Endothelial cell (in vitro differentiated cells): Measurements from ENCODE around the gene MEP1A. TPM values are rescaled to one million over a fixed set of nuclear protein-coding genes. Genes with fewer than 3 reads are reported as not detected.

Experiments used
- DNase-seq: peaks from one replicate; pipeline ENCODE4 v3.0.0; 2021; ENCODE audit warnings: low spot score
- H3K27ac Mint-ChIP-seq: one replicate; pipeline ENCODE4 v1.8.0; 2021; ENCODE audit warnings: mixed read lengths, inconsistent platforms; ENCODE audit not compliant: unreplicated experiment
- H3K27me3 Mint-ChIP-seq: one replicate; pipeline ENCODE4 v1.8.0; 2021; ENCODE audit warnings: mild to moderate bottlenecking, moderate library complexity, mixed read lengths, inconsistent platforms; ENCODE audit not compliant: unreplicated experiment
- H3K36me3 Mint-ChIP-seq: one replicate; pipeline ENCODE4 v1.8.0; 2021; ENCODE audit warnings: mild to moderate bottlenecking, low read depth, mixed read lengths, inconsistent platforms; ENCODE audit not compliant: unreplicated experiment
- H3K4me1 Mint-ChIP-seq: one replicate; pipeline ENCODE4 v1.8.0; 2021; ENCODE audit warnings: mild to moderate bottlenecking, mixed read lengths, inconsistent platforms; ENCODE audit not compliant: unreplicated experiment
- H3K4me3 Mint-ChIP-seq: one replicate; pipeline ENCODE4 v1.8.0; 2021; ENCODE audit warnings: mild to moderate bottlenecking, mixed read lengths, inconsistent platforms; ENCODE audit not compliant: unreplicated experiment
- H3K9me3 Mint-ChIP-seq: one replicate; pipeline ENCODE4 v1.8.0; 2021; ENCODE audit warnings: mixed read lengths, inconsistent platforms; ENCODE audit not compliant: unreplicated experiment
- CTCF ChIP-seq: fragments of 200-600 bp; sonication (generic); IDR thresholded peaks from one replicate; pipeline ENCODE4 v1.5.0; 2021; ENCODE audit warnings: antibody characterized with exemption; ENCODE audit not compliant: unreplicated experiment
- total RNA-seq: library from RNA; stranded (reverse); fragmentation: NEBNext Ultra II Directional; extraction: Animal tissue kit (Norgen Biotek cat#: 25700); gene quantifications from one replicate; pipeline ENCODE4 v1.2.1, GENCODE V29; 2021; ENCODE audit not compliant: unreplicated experiment

The MEP1A gene
- total RNA-seq, 1 donor from 2014 or later: not detected

- Mint-ChIP-seq H3K4me1 (no peaks in the 10 kb centered on the region), H3K27me3 (no peaks in the 10 kb centered on the region), H3K36me3 (no peaks in the 10 kb centered on the region), H3K9me3 (no peaks in the 10 kb centered on the region), H3K4me3 (no peak overlapping the region), H3K27ac (no peak overlapping the region)
- no peak for TF ChIP-seq CTCF
- DNase-seq: no peak
These were observed 5.2 kb upstream of the MEP1A start for GRCh38 chr6:46787871-46788540.

- no peak overlapping the region for H3K4me3 Mint-ChIP-seq
These were observed 4.4 kb upstream of the MEP1A start for GRCh38 chr6:46788791-46789190.

GRCh38 chr6:46789434-46790354, 3.5 kb upstream of the MEP1A start:
- Mint-ChIP-seq H3K27me3 (no peaks in the 10 kb centered on the region), H3K36me3 (no peaks in the 10 kb centered on the region), H3K27ac (no peak overlapping the region), H3K4me1 (no peaks in the 10 kb centered on the region), H3K9me3 (no peaks in the 10 kb centered on the region), H3K4me3 (no peak overlapping the region)
- no peak for DNase-seq
- TF ChIP-seq CTCF: no peak

More at GRCh38 chr6:46788791-46789190, 4.4 kb upstream of the MEP1A start:
- Mint-ChIP-seq H3K9me3 (no peaks in the 10 kb centered on the region), H3K27me3 (no peaks in the 10 kb centered on the region), H3K4me1 (no peaks in the 10 kb centered on the region), H3K36me3 (no peaks in the 10 kb centered on the region), H3K27ac (no peak overlapping the region)
- no peak for DNase-seq
- TF ChIP-seq CTCF: no peak

GRCh38 chr6:46790355-46790874, 2.8 kb upstream of the MEP1A start:
- Mint-ChIP-seq H3K27me3 (no peaks in the 10 kb centered on the region), H3K36me3 (no peaks in the 10 kb centered on the region), H3K27ac (no peak overlapping the region), H3K9me3 (no peaks in the 10 kb centered on the region), H3K4me3 (no peak overlapping the region), H3K4me1 (no peaks in the 10 kb centered on the region)
- no peak for DNase-seq
- TF ChIP-seq CTCF: no peak
